Measurements from ENCODE around the gene KRTAP5-11. TPM values are rescaled to one million over a fixed set of nuclear protein-coding genes. Genes with fewer than 3 reads are reported as not detected.

The KRTAP5-11 gene
- total and polyA plus RNA-seq, 2 of the 4 experiments (the other 2 are of a cell fraction): not detected

- H3K27me3 ChIP-seq (ENCODE audit: control insufficient read depth, insufficient read depth, low read length): peaks cover 13% of the 10 kb centered on the region
- H3K14ac ChIP-seq (replicated peaks; ENCODE audit: low read depth, low read length): no peak overlapping the region
- CTCF ChIA-PET: no interaction called here
- no peak overlapping the region for H2BK20ac ChIP-seq (ENCODE audit: low read depth, low read length)
- H4K8ac ChIP-seq (ENCODE audit: low read depth in 2 of 2, low read length in 2 of 2): no peak overlapping the region
- no peak overlapping the region for H3K18ac ChIP-seq (ENCODE audit: low read depth, low read length)
- no peak overlapping the region for H3K4ac ChIP-seq (ENCODE audit: low read depth, low read length)
- H3K9me1 ChIP-seq (ENCODE audit: insufficient read depth, low read length): no peaks in the 10 kb centered on the region
- no peak overlapping the region for H2AFZ ChIP-seq (replicated peaks; ENCODE audit: low read length, poor library complexity)
- no peaks in the 10 kb centered on the region for H3K4me1 ChIP-seq (ENCODE audit: control insufficient read depth, insufficient read depth, low read length)
- H4K91ac ChIP-seq (ENCODE audit: insufficient read depth, low read depth, low read length): no peak overlapping the region
- H3K9ac ChIP-seq (ENCODE audit: low read depth, low read length): no peak overlapping the region
- no peak overlapping the region for H2AK5ac ChIP-seq (ENCODE audit: low read depth, low read length)
- no peak overlapping the region for H3K4me2 ChIP-seq (ENCODE audit: low read depth, low read length)
- intact Hi-C loops (cut with micrococcal nuclease): no loop called here
- H3K23ac ChIP-seq (ENCODE audit: low read depth, low read length): no peak overlapping the region
- no peak overlapping the region for H2BK120ac ChIP-seq (ENCODE audit: low read depth, low read length)
- H3K36me3 ChIP-seq (ENCODE audit: control insufficient read depth, insufficient read depth, low read length): no peaks in the 10 kb centered on the region
- no peak overlapping the region for H4K5ac ChIP-seq (ENCODE audit: low read depth, low read length)
- H3K4me3 ChIP-seq (ENCODE audit: insufficient read depth, low read depth, low read length): no peak overlapping the region
- ATAC-seq (ENCODE audit: low read depth): no peak
- DNase-seq: no peak
- no peaks in the 10 kb centered on the region for H3K9me3 ChIP-seq (ENCODE audit: control insufficient read depth, insufficient read depth, low read length)
- no peak overlapping the region for H2BK5ac ChIP-seq (ENCODE audit: low read depth, low read length, poor library complexity, severe bottlenecking)
- no peak overlapping the region for H3K27ac ChIP-seq (ENCODE audit: insufficient read depth, low read length)
- TF ChIP-seq SMC3 (IDR thresholded peaks at IDR 0.05; ENCODE audit: low read depth, low read length) (no peak), USF2 (IDR thresholded peaks at IDR 0.05; ENCODE audit: low read depth, low read length) (no peak), MXI1 (IDR thresholded peaks at IDR 0.05; ENCODE audit: borderline replicate concordance, low read depth, low read length) (no peak), ELK1 (IDR thresholded peaks at IDR 0.05; ENCODE audit: borderline replicate concordance, low read depth, low read length) (no peak), CTCF (conservative IDR thresholded peaks at IDR 0.05; ENCODE audit: low read depth, low read length) (no peak), RAD21 (IDR thresholded peaks at IDR 0.05; ENCODE audit: low read length) (no peak), BHLHE40 (IDR thresholded peaks at IDR 0.05; ENCODE audit: low read depth, low read length) (no peak), RCOR1 (IDR thresholded peaks at IDR 0.05; ENCODE audit: insufficient replicate concordance, low read length) (no peak), CHD1 (IDR thresholded peaks at IDR 0.05; ENCODE audit: low read depth, low read length) (no peak), CEBPB (IDR thresholded peaks at IDR 0.05; ENCODE audit: low read depth, low read length) (no peak)
- dilution Hi-C loops (cut with HindIII; ENCODE audit: low sequenced_read_pairs, unreplicated experiment): no loop called here
- H4K20me1 ChIP-seq (ENCODE audit: insufficient read depth, low read length): no peaks in the 10 kb centered on the region
- no peak overlapping the region for H2BK15ac ChIP-seq (ENCODE audit: low read depth, low read length)
- in situ Hi-C loops (cut with MboI; ENCODE audit: low sequenced_read_pairs): no loop called here
- no TSS peak for BruUV-seq (replicated peaks)
- no peak overlapping the region for H2AK9ac ChIP-seq (replicated peaks; ENCODE audit: low read depth, low read length, poor library complexity)
- no peaks in the 10 kb centered on the region for H3K79me1 ChIP-seq (ENCODE audit: low read depth in 1 of 2, low read length in 2 of 2)
- no peak overlapping the region for H3K56ac ChIP-seq (ENCODE audit: extremely low read depth, insufficient read depth, low read length)
- POLR2A ChIA-PET (ENCODE audit: unreplicated experiment): no interaction called here
- WGBS, 2 experiments (ENCODE audit: extremely low coverage in 2 of 2, insufficient read length in 1 of 2): 89% methylated on average over 3 of the region's 12 CpGs; no CpG with 5 or more reads in 1 of the 2 experiments
Observed at GRCh38 chr11:71545405-71545966, 37.2 kb downstream of the KRTAP5-11 start.

All from IMR-90 (cell line).